GM23338 (cell line): Measurements from ENCODE around the gene UGP2. TPM values are rescaled to one million over a fixed set of nuclear protein-coding genes. Genes with fewer than 3 reads are reported as not detected.

Source experiments
- ATAC-seq: fragments of 200-7000 bp; cut with Tn5 transposase; 3 replicates; pipeline ENCODE4 v1.9.1; 2020
- DNase-seq: peaks from one replicate; pipeline ENCODE4 v3.0.0-alpha.2; 2015; ENCODE audit warnings: low spot score
- H2AFZ ChIP-seq: fragments of 200-600 bp; sonication (generic); 2 replicates; pipeline ENCODE4 v1.8.0; 2016; ENCODE audit warnings: antibody characterized with exemption, mild to moderate bottlenecking, moderate library complexity
- H3F3A ChIP-seq: fragments of 200-600 bp; sonication (generic); replicated peaks from 2 replicates; pipeline ENCODE4 v1.8.0; 2017; ENCODE audit warnings: antibody characterized with exemption, mixed run types, low read depth
- H3K27ac ChIP-seq: fragments of 200-600 bp; sonication (generic); 2 replicates; pipeline ENCODE4 v1.6.1; 2016; ENCODE audit warnings: low read depth
- H3K27me3 ChIP-seq: fragments of 200-600 bp; sonication (generic); 2 replicates; pipeline ENCODE4 v1.8.0; 2016; ENCODE audit warnings: mild to moderate bottlenecking, mixed run types, moderate library complexity; ENCODE audit not compliant: insufficient read depth
- H3K36me3 ChIP-seq: fragments of 200-600 bp; sonication (generic); 2 replicates; pipeline ENCODE4 v1.8.0; 2016; ENCODE audit warnings: mild to moderate bottlenecking; ENCODE audit not compliant: insufficient read depth
- H3K4me1 ChIP-seq: fragments of 200-600 bp; sonication (generic); 2 replicates; pipeline ENCODE4 v1.8.0; 2016; ENCODE audit warnings: mild to moderate bottlenecking, moderate library complexity; ENCODE audit not compliant: insufficient read depth
- H3K4me2 ChIP-seq: fragments of 200-600 bp; sonication (generic); 2 replicates; pipeline ENCODE4 v1.7.1; 2017; ENCODE audit warnings: mixed run types
- H3K4me3 ChIP-seq: fragments of 200-600 bp; sonication (generic); 2 replicates; pipeline ENCODE4 v1.6.1; 2016; ENCODE audit warnings: mixed run types
- H3K79me2 ChIP-seq: fragments of 200-600 bp; sonication (generic); replicated peaks from 2 replicates; pipeline ENCODE4 v1.8.0; 2017; ENCODE audit warnings: mild to moderate bottlenecking; ENCODE audit not compliant: insufficient read depth
- H3K9me2 ChIP-seq: fragments of 200-600 bp; sonication (generic); 2 replicates; pipeline ENCODE4 v1.8.0; 2017; ENCODE audit not compliant: insufficient read depth
- H4K20me1 ChIP-seq: fragments of 200-600 bp; sonication (generic); replicated peaks from 2 replicates; pipeline ENCODE4 v1.8.0; 2017; ENCODE audit warnings: mild to moderate bottlenecking; ENCODE audit not compliant: insufficient read depth
- H3K27ac Mint-ChIP-seq: 2 replicates; pipeline ENCODE4 v1.8.0; 2020; ENCODE audit warnings: inconsistent platforms, mild to moderate bottlenecking, moderate library complexity, mixed read lengths
- H3K27me3 Mint-ChIP-seq: 3 replicates; pipeline ENCODE4 v1.8.0; 2022; ENCODE audit warnings: low read depth, mild to moderate bottlenecking, moderate library complexity, mixed read lengths, inconsistent platforms; ENCODE audit not compliant: insufficient read depth, poor library complexity
- H3K36me3 Mint-ChIP-seq: 3 replicates; pipeline ENCODE4 v1.8.0; 2021; ENCODE audit warnings: low read depth, mild to moderate bottlenecking, inconsistent platforms, moderate library complexity, mixed read lengths
- H3K4me1 Mint-ChIP-seq: 3 replicates; pipeline ENCODE4 v1.8.0; 2020; ENCODE audit warnings: mild to moderate bottlenecking, inconsistent platforms, mixed read lengths
- H3K4me3 Mint-ChIP-seq: 3 replicates; pipeline ENCODE4 v1.8.0; 2021; ENCODE audit warnings: moderate library complexity, mild to moderate bottlenecking, inconsistent platforms, mixed read lengths
- H3K9me3 Mint-ChIP-seq: 3 replicates; pipeline ENCODE4 v1.8.0; 2020; ENCODE audit warnings: moderate library complexity, mild to moderate bottlenecking, inconsistent platforms, mixed read lengths
- CTCF ChIP-seq, 2 experiments: fragments of 200-600 bp in 1 of 2; sonication (generic) in 1 of 2; conservative IDR thresholded peaks; 2 replicates each; pipeline versions ENCODE4 v1.5.1 to v1.6.1; 2016 to 2017; ENCODE audit warnings: antibody characterized with exemption in 2 of 2, low read depth in 2 of 2, mild to moderate bottlenecking in 2 of 2, moderate library complexity in 1 of 2
- ETS1 ChIP-seq: IDR thresholded peaks from 2 replicates; pipeline ENCODE4 v1.6.1; 2016; ENCODE audit warnings: antibody characterized with exemption
- POLR2AphosphoS5 ChIP-seq: IDR thresholded peaks from 2 replicates; pipeline ENCODE4 v1.6.1; 2016; ENCODE audit warnings: antibody characterized with exemption, low read depth
- REST ChIP-seq: IDR thresholded peaks from one replicate; pipeline ENCODE4 v1.6.1; 2018; ENCODE audit warnings: antibody characterized with exemption; ENCODE audit not compliant: unreplicated experiment
- long read RNA-seq: library from polyadenylated mRNA; unstranded; transcript quantifications from one replicate; pipeline ENCODE4 v2.0.0, GENCODE V29; 2020; ENCODE audit not compliant: unreplicated experiment
- polyA plus RNA-seq: library from polyadenylated mRNA; unstranded; fragments of >200 nt; fragmentation: Nextera tagmentation; extraction: Ambion mirVana; gene quantifications from 2 replicates; pipeline ENCODE4 v1.2.1, GENCODE V29; 2016
- total RNA-seq: library from RNA; depleted of rRNA; stranded (reverse); fragments of >200 nt; shearing (Covaris generic); gene quantifications from 2 replicates; pipeline ENCODE4 v1.2.3, GENCODE V29; 2014; rRNA removed

UGP2 gene
- total RNA-seq = 742 and 744 TPM in 2 replicates
- polyA plus RNA-seq = 906 and 943 TPM in 2 replicates
- long read RNA-seq, transcript UGP2-201 (10 exons, 2,338 nt) = major isoform, 339 of 455 reads
- long read RNA-seq, transcript UGP2-202 (10 exons, 2,136 nt) = minor isoform, 40 of 455 reads
- long read RNA-seq, partial matches to known transcripts = 31 of 455 reads
- long read RNA-seq, other reads (novel, unspliced or antisense) = 42 of 455 reads

- Histone ChIP-seq H3K27ac (peak within 1 kb of the TSS; percentile 98), H2AFZ (no peak within 1 kb of the TSS)
- H3K4me1 Mint-ChIP-seq = peaks cover 47% of the 10 kb centered on the region
These were observed at the start of gene UGP2 for GRCh38 chr2:63841254-63842022. Gene UGP2, plus strand, starts transcription at chr2:63841896. Its CDS starts 290 bp downstream, at chr2:63842186.

More at GRCh38 chr2:63841254-63842022, at the start of gene UGP2:
- H3K4me3 Mint-ChIP-seq = peak within 1 kb of the TSS; percentile 100
- Histone ChIP-seq H3K36me3 (no peaks in the 10 kb centered on the region), H3K4me1 (peaks cover 17% of the 10 kb centered on the region), H3F3A (peaks cover 7% of the 10 kb centered on the region; the same call in 1 of the 2 replicates), H3K4me2 (peak within 1 kb of the TSS; percentile 87), H3K9me2 (no peaks in the 10 kb centered on the region), H3K4me3 (peak within 1 kb of the TSS; percentile 87), H3K27me3 (no peaks in the 10 kb centered on the region), H3K79me2 (peaks cover 59% of the 10 kb centered on the region), H4K20me1 (peaks cover 14% of the 10 kb centered on the region; the same call in 1 of the 2 replicates)
- peaks cover 8% of the 10 kb centered on the region for H3K27me3 Mint-ChIP-seq
- DNase-seq (peak; percentile 96), ATAC-seq (peak; percentile 73)
- peak; percentile 8; the same call in 1 of the 2 replicates for TF ChIP-seq ETS1
- peak; percentile 29 to 41 for TF ChIP-seq CTCF (conservative IDR thresholded peaks at IDR 0.05; ENCODE audit: low read depth in 2 of 2)
- no peak for TF ChIP-seq REST
- TF ChIP-seq POLR2AphosphoS5 = peak; percentile 95
- H3K27ac Mint-ChIP-seq = peak within 1 kb of the TSS; percentile 98
- peaks cover 45% of the 10 kb centered on the region for H3K36me3 Mint-ChIP-seq
- H3K9me3 Mint-ChIP-seq = peaks cover 3% of the 10 kb centered on the region; the same call in 1 of the 3 replicates
